ENCODE results near the gene ETV5.

ETV5 gene

GRCh38 chr3:186002884-186003472 is 105.9 kb downstream of the ETV5 start:
- no peak overlapping the region for H3K4me3 ChIP-seq (ENCODE audit: low read length)
- no peak overlapping the region for H2AK5ac ChIP-seq (ENCODE audit: low read length)
- no peak overlapping the region for H4K8ac ChIP-seq (ENCODE audit: low read depth, low read length)
- no peak overlapping the region for H3K4ac ChIP-seq (ENCODE audit: low read depth, low read length)
- no peak overlapping the region for H3K27ac ChIP-seq (ENCODE audit: low read depth, low read length)
- no peak overlapping the region for H3K9ac ChIP-seq (ENCODE audit: low read length)
- peak; percentile 64 for DNase-seq
- H2BK15ac ChIP-seq (replicated peaks; ENCODE audit: low read depth) = no peak overlapping the region
- no peak overlapping the region for H2BK5ac ChIP-seq (ENCODE audit: low read length)
- WGBS (ENCODE audit: extremely low coverage, insufficient coverage, low lambda C conversion rate) = no CpG with 5 or more reads among the region's 3 CpGs
- H3K18ac ChIP-seq (ENCODE audit: low read length) = no peak overlapping the region
- H3K27me3 ChIP-seq (ENCODE audit: insufficient read depth, low read length, poor library complexity) = no peaks in the 10 kb centered on the region
- H3K4me2 ChIP-seq (ENCODE audit: low read length) = no peak overlapping the region
- no peaks in the 10 kb centered on the region for H3K4me1 ChIP-seq (ENCODE audit: control insufficient read depth, low read depth, low read length)
- no peak overlapping the region for H4K5ac ChIP-seq (ENCODE audit: low read length)
- no peak overlapping the region for H2BK120ac ChIP-seq (ENCODE audit: low read depth, low read length)
- H3K79me2 ChIP-seq (ENCODE audit: control insufficient read depth, insufficient read depth, low read length) = no peaks in the 10 kb centered on the region
- H3K79me1 ChIP-seq (ENCODE audit: low read length) = no peaks in the 10 kb centered on the region
- no peaks in the 10 kb centered on the region for H3K36me3 ChIP-seq (ENCODE audit: control insufficient read depth, insufficient read depth, low read length)
- no peak overlapping the region for H3K56ac ChIP-seq (ENCODE audit: low read length)
- H3K23ac ChIP-seq (ENCODE audit: low read length) = no peak overlapping the region

- Histone ChIP-seq H3K79me2 (ENCODE audit: control insufficient read depth, insufficient read depth, low read length) (no peaks in the 10 kb centered on the region), H4K8ac (ENCODE audit: low read depth, low read length) (no peak overlapping the region), H3K56ac (ENCODE audit: low read length) (no peak overlapping the region), H4K5ac (ENCODE audit: low read length) (no peak overlapping the region), H3K9ac (ENCODE audit: low read length) (no peak overlapping the region), H3K27me3 (ENCODE audit: insufficient read depth, low read length, poor library complexity) (no peaks in the 10 kb centered on the region), H3K4ac (ENCODE audit: low read depth, low read length) (no peak overlapping the region), H3K4me1 (ENCODE audit: control insufficient read depth, low read depth, low read length) (no peaks in the 10 kb centered on the region), H3K27ac (ENCODE audit: low read depth, low read length) (no peak overlapping the region), H2BK15ac (replicated peaks; ENCODE audit: low read depth) (no peak overlapping the region), H3K4me2 (ENCODE audit: low read length) (no peak overlapping the region), H2AK5ac (ENCODE audit: low read length) (no peak overlapping the region), H3K23ac (ENCODE audit: low read length) (no peak overlapping the region), H3K18ac (ENCODE audit: low read length) (no peak overlapping the region), H3K79me1 (ENCODE audit: low read length) (no peaks in the 10 kb centered on the region), H2BK120ac (ENCODE audit: low read depth, low read length) (no peak overlapping the region), H3K36me3 (ENCODE audit: control insufficient read depth, insufficient read depth, low read length) (no peaks in the 10 kb centered on the region), H2BK5ac (ENCODE audit: low read length) (no peak overlapping the region), H3K4me3 (ENCODE audit: low read length) (no peak overlapping the region)
- no CpG with 5 or more reads among the region's 2 CpGs for WGBS (ENCODE audit: extremely low coverage, insufficient coverage, low lambda C conversion rate)
- DNase-seq = no peak
These were observed 107.0 kb downstream of the ETV5 start for GRCh38 chr3:186001842-186002241.

GRCh38 chr3:185999221-185999620 is 109.7 kb downstream of the ETV5 start:
- WGBS (ENCODE audit: extremely low coverage, insufficient coverage, low lambda C conversion rate) = 100% methylated on average over 1 of the region's 14 CpGs
- H2BK5ac ChIP-seq (ENCODE audit: low read length) = no peak overlapping the region
- H3K4me2 ChIP-seq (ENCODE audit: low read length) = no peak overlapping the region
- H3K36me3 ChIP-seq (ENCODE audit: control insufficient read depth, insufficient read depth, low read length) = no peaks in the 10 kb centered on the region
- no peak overlapping the region for H4K5ac ChIP-seq (ENCODE audit: low read length)
- H2AK5ac ChIP-seq (ENCODE audit: low read length) = no peak overlapping the region
- no peak overlapping the region for H3K27ac ChIP-seq (ENCODE audit: low read depth, low read length)
- no peak overlapping the region for H3K18ac ChIP-seq (ENCODE audit: low read length)
- no peaks in the 10 kb centered on the region for H3K27me3 ChIP-seq (ENCODE audit: insufficient read depth, low read length, poor library complexity)
- no peak overlapping the region for H3K56ac ChIP-seq (ENCODE audit: low read length)
- no peak overlapping the region for H2BK120ac ChIP-seq (ENCODE audit: low read depth, low read length)
- H2BK15ac ChIP-seq (replicated peaks; ENCODE audit: low read depth) = no peak overlapping the region
- no peaks in the 10 kb centered on the region for H3K79me1 ChIP-seq (ENCODE audit: low read length)
- H3K4me1 ChIP-seq (ENCODE audit: control insufficient read depth, low read depth, low read length) = no peaks in the 10 kb centered on the region
- H3K23ac ChIP-seq (ENCODE audit: low read length) = no peak overlapping the region
- H3K9ac ChIP-seq (ENCODE audit: low read length) = no peak overlapping the region
- no peak for DNase-seq
- no peak overlapping the region for H3K4me3 ChIP-seq (ENCODE audit: low read length)
- no peak overlapping the region for H4K8ac ChIP-seq (ENCODE audit: low read depth, low read length)
- no peaks in the 10 kb centered on the region for H3K79me2 ChIP-seq (ENCODE audit: control insufficient read depth, insufficient read depth, low read length)
- no peak overlapping the region for H3K4ac ChIP-seq (ENCODE audit: low read depth, low read length)

GRCh38 chr3:185998136-185998535 is 110.8 kb downstream of the ETV5 start:
- no peak overlapping the region for H4K5ac ChIP-seq (ENCODE audit: low read length)
- H3K79me1 ChIP-seq (ENCODE audit: low read length) = no peaks in the 10 kb centered on the region
- H3K4me2 ChIP-seq (ENCODE audit: low read length) = no peak overlapping the region
- no peak overlapping the region for H2BK120ac ChIP-seq (ENCODE audit: low read depth, low read length)
- no peak overlapping the region for H2BK15ac ChIP-seq (replicated peaks; ENCODE audit: low read depth)
- H3K27me3 ChIP-seq (ENCODE audit: insufficient read depth, low read length, poor library complexity) = no peaks in the 10 kb centered on the region
- no peaks in the 10 kb centered on the region for H3K79me2 ChIP-seq (ENCODE audit: control insufficient read depth, insufficient read depth, low read length)
- no peak overlapping the region for H3K27ac ChIP-seq (ENCODE audit: low read depth, low read length)
- no peak overlapping the region for H3K4ac ChIP-seq (ENCODE audit: low read depth, low read length)
- H3K9ac ChIP-seq (ENCODE audit: low read length) = no peak overlapping the region
- no peak overlapping the region for H2BK5ac ChIP-seq (ENCODE audit: low read length)
- WGBS (ENCODE audit: extremely low coverage, insufficient coverage, low lambda C conversion rate) = no CpG with 5 or more reads among the region's 2 CpGs
- H2AK5ac ChIP-seq (ENCODE audit: low read length) = no peak overlapping the region
- no peak overlapping the region for H3K4me3 ChIP-seq (ENCODE audit: low read length)
- no peak overlapping the region for H4K8ac ChIP-seq (ENCODE audit: low read depth, low read length)
- no peak overlapping the region for H3K18ac ChIP-seq (ENCODE audit: low read length)
- H3K56ac ChIP-seq (ENCODE audit: low read length) = no peak overlapping the region
- H3K4me1 ChIP-seq (ENCODE audit: control insufficient read depth, low read depth, low read length) = no peaks in the 10 kb centered on the region
- no peak for DNase-seq
- H3K23ac ChIP-seq (ENCODE audit: low read length) = no peak overlapping the region
- H3K36me3 ChIP-seq (ENCODE audit: control insufficient read depth, insufficient read depth, low read length) = no peaks in the 10 kb centered on the region

- Histone ChIP-seq H3K27me3 (ENCODE audit: insufficient read depth, low read length, poor library complexity) (no peaks in the 10 kb centered on the region), H3K4me1 (ENCODE audit: control insufficient read depth, low read depth, low read length) (no peaks in the 10 kb centered on the region), H3K79me1 (ENCODE audit: low read length) (no peaks in the 10 kb centered on the region), H3K79me2 (ENCODE audit: control insufficient read depth, insufficient read depth, low read length) (no peaks in the 10 kb centered on the region), H2AK5ac (ENCODE audit: low read length) (no peak overlapping the region), H3K56ac (ENCODE audit: low read length) (no peak overlapping the region), H3K23ac (ENCODE audit: low read length) (no peak overlapping the region), H2BK5ac (ENCODE audit: low read length) (no peak overlapping the region), H3K4me3 (ENCODE audit: low read length) (no peak overlapping the region), H3K18ac (ENCODE audit: low read length) (no peak overlapping the region), H4K5ac (ENCODE audit: low read length) (no peak overlapping the region), H3K9ac (ENCODE audit: low read length) (no peak overlapping the region), H3K36me3 (ENCODE audit: control insufficient read depth, insufficient read depth, low read length) (no peaks in the 10 kb centered on the region), H4K8ac (ENCODE audit: low read depth, low read length) (no peak overlapping the region), H3K27ac (ENCODE audit: low read depth, low read length) (no peak overlapping the region), H2BK15ac (replicated peaks; ENCODE audit: low read depth) (no peak overlapping the region), H2BK120ac (ENCODE audit: low read depth, low read length) (no peak overlapping the region), H3K4ac (ENCODE audit: low read depth, low read length) (no peak overlapping the region), H3K4me2 (ENCODE audit: low read length) (no peak overlapping the region)
- no CpG with 5 or more reads among the region's 3 CpGs for WGBS (ENCODE audit: extremely low coverage, insufficient coverage, low lambda C conversion rate)
- no peak for DNase-seq
These were observed 111.8 kb downstream of the ETV5 start for GRCh38 chr3:185997130-185997529.
